GM18951 (cell line): ENCODE data around the gene DLGAP3.

Experiments
- POLR2A ChIP-seq: IDR thresholded peaks from 4 replicates; pipeline ENCODE4 v1.6.1; 2011; ENCODE audit warnings: mild to moderate bottlenecking; ENCODE audit not compliant: insufficient read length, insufficient read depth; ENCODE audit errors: extremely low read depth
- in situ Hi-C: fragments of 300-500 bp; cut with MboI; formaldehyde crosslinking; loops from one replicate; pipeline ENCODE4 v1.12.0; 2022; ENCODE audit warnings: low sequenced_read_pairs, mixed read lengths, inconsistent platforms; ENCODE audit not compliant: unreplicated experiment

DLGAP3 gene

DNA sequence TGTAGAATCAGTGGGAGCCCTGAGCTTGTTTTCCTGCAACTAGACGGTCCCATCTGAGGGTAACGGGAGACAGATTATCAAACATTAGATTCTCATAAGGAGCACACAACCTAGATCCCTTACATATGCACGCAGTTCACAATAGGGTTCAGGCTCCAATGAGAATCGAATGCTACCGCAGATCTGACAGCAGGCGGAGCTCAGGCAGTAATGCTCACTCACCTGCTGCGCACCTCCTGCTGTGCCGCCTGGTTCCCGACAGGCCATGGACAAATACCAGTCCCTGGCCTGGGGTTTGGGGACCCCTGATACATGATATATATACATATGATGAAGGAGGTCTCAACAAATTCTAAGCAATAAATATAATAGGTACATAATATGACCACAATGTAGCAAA is 50.2 kb downstream of the DLGAP3 start:
- TF ChIP-seq POLR2A = no peak
- in situ Hi-C loops = no loop called here

DNA sequence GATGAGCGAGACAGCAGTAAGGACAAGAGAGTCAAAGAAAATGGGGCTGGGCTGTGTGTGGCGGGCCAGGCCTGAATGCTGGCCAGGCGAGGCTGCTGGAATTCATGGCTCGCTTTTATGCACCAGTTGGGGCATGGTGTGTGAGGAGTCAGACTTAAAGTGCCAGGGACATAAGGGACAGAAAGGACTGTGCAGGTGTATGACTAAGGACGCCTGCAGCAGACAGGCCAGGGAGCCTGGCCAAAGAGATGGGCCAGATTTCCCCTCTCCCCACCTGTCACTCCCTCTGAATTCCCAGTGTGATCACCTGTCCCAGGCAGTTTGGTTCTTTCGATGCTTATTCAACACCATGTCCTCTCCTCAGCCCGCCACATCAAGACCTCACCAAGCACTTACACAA is 53.0 kb downstream of the DLGAP3 start:
- no peak for TF ChIP-seq POLR2A
- in situ Hi-C loops = no loop called here

DNA sequence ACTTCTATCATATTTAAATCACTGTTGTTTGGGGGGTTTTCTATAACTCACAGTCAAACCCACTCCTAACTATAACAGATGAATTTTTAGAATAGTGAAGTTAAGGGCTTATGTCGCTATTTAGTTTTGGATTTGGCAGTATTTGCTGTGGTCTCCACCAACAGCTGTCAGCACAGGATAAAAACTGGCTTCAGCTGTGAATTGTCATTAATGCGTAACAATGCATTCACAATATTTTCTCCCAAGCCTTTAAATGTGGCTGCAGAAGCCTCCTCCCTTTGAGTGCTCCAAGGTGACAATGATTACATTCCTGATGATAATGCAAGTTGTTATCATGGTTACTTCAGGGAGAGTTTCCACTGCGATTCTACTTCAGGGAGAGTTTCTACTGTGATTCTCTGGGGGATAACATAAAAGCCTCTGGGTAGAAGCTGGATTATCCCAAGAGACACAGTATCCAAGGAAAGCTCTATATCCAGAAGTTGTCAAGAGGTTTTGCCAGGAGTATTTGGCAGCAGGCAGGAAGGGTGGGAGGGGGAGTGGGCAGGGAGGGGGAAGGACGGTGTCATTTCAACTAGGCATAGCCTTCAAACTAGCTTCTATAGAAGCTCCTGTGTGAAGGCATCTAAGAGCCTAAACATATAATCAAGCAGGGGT is 55.0 kb downstream of the DLGAP3 start:
- in situ Hi-C loops = no loop called here
- TF ChIP-seq POLR2A = no peak

DNA sequence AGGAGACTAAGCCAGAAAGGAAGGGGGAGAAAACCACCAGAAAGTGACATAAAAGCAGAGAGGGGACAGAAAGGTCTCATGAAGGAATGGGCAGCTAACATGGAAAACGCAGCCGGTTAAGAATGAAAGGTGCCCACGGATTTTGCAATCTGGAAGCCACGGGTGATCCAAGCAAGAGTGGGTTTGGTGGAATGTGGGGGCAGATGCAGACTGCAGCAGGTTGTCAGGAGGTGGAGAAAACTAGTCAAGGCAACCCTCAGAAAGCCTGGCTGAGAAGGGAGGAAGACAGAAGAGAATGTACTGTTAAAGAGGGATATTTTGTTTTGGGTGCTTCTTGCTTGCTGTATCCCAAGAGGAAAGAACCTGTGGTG is 57.3 kb downstream of the DLGAP3 start:
- in situ Hi-C loops = no loop called here
- no peak for TF ChIP-seq POLR2A

DNA sequence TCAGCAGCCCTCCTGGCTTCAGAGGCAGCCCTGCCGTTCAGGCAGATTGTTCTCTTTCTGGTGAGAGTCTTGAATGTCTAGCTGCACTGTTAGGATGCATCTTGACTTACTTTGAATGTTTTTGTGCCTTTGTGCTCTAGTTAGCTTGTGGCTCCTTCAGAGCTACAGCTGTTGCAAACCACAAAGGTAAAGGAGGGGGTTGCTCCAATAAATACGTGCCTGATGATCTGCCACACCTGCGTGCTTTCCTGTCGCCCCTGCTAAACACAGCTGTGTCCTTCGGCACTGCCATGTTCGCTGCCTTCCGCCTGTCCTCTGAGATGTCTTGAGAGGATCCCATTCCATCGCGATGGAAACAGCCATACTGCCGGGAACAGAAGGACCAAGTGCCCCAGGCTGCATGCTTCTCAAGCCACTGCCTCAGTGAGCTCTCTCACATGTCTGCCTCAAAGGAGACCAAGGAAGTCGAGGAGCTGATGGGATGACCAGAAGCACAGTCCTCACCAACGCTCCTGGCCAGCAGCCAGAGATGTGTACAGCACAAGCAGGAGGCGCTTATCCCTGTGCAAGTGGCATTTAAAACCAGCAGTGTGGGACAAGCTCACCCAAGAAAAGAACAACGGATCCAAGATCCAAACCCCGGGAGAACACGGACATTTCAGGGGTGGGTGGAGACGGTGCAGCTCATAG is 57.9 kb downstream of the DLGAP3 start:
- no peak for TF ChIP-seq POLR2A

DNA sequence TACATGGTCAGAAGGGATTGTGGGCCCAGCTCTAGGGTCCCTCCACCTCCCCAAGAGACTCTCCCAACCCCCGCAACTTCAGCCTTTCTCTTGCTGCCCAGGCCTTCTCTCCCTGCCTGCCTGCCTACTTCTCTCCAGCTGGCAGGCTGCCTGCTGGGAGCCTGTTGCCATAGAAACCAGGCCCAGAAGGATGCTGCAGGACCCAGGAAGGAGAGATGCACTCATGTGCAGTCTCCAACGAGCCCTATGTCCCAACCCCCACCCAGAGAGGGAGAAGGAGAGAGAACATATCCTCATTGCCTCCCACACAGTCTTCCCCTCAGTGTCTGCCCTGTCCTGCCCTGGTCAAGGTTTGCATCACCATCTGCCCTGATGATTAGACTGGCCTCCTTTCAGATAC is 59.1 kb downstream of the DLGAP3 start:
- TF ChIP-seq POLR2A = no peak
- in situ Hi-C loops = no loop called here

More for the DNA sequence above, 57.9 kb downstream of the DLGAP3 start:
- in situ Hi-C loops = no loop called here

DNA sequence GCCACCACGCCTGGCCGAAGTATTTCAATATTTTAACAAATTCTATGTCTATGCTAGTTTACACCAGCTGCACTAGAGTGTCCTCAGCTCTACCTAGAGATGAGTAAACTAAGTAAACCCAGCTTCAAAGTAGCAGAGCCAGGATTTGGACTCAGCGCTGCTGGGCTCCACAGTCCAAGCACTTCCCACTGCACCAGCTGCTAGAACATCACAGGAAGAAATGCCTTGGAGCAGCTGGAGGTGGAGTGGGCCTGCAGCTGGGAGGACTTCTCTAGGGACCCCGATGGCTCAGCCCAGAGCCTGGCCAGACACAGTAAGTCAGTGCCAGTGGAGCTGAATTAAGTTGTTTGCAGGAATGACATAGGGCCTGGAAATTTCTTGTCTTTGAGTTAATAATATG is 59.7 kb downstream of the DLGAP3 start:
- in situ Hi-C loops = no loop called here
- no peak for TF ChIP-seq POLR2A

DNA sequence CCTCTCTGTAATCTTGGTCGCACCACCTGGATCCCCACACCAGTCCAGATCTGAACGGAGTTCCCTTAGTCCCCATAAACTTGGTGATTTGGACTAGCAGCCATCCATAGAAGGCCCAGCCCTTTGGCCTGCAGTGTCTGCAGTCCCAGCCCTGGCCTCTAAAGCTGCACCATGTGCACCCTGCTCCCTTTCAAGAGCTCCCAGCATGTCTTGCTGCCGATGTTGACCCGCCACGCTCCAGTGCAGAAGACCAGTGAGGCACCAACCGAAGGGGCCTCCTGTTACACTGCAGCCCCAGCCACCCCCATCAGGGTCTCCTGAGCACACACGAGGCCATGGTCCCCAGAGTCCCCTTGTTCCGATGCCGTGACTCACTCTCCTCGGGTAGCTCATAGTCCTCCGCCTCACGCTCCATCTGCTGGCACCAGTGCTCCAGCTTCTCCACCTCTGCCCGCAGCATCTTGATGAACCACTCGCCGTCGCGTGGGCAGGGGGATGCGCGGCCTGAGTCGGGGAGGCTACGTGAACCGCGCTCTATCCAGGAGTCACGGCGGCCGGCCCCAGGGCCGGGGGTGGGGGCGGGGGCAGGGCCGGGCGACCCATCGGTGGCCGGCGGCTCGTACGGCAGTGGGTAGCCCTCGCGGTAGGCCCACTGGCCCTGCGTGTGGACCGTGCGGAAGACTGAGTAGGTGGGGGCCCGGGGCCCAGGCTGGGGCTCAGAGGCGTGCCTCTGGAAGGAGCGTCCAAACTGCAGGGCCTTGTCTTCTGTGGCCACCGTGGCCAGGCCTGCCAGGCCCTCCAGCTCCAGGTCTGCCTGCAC is 61.0 kb downstream of the DLGAP3 start:
- in situ Hi-C loops = no loop called here
- no peak for TF ChIP-seq POLR2A

DNA sequence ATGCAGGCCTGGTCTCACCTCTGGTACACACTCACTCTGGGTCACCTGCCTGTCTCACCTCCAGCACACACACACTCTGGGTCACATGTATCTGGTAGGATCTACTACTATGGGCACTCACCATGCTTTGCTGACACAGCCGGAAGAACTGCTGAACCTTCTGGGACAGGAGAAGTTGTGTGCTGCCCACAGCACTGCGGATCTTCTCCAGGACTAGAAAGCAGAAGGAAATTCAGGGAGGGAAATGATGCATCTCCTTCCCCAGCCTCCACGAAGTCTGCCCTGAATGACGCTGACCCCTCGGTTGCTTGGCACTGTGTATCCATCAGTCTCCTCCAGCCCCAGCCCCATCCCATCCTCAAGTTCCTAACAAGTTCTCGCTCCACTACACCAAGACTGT is 62.0 kb downstream of the DLGAP3 start:
- no peak for TF ChIP-seq POLR2A
- in situ Hi-C loops = no loop called here

DNA sequence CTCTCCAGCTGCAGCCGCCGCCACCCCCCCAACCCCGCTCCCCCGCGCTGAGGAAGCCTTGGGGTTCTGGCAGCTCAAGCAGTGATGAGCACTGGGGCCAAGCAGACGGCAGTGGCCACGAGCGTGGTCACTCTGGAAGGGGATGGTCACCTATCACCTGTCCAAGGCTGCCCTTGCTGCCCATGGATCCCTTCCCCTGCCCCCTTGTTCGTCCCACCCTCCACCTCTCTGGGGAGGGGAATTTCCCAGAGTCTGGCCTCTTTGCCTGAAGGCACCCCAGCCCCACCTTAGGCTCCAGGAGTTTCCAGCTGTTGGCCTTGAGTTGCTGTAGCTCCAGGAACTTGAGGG is 62.7 kb downstream of the DLGAP3 start:
- in situ Hi-C loops = no loop called here
- no peak for TF ChIP-seq POLR2A

DNA sequence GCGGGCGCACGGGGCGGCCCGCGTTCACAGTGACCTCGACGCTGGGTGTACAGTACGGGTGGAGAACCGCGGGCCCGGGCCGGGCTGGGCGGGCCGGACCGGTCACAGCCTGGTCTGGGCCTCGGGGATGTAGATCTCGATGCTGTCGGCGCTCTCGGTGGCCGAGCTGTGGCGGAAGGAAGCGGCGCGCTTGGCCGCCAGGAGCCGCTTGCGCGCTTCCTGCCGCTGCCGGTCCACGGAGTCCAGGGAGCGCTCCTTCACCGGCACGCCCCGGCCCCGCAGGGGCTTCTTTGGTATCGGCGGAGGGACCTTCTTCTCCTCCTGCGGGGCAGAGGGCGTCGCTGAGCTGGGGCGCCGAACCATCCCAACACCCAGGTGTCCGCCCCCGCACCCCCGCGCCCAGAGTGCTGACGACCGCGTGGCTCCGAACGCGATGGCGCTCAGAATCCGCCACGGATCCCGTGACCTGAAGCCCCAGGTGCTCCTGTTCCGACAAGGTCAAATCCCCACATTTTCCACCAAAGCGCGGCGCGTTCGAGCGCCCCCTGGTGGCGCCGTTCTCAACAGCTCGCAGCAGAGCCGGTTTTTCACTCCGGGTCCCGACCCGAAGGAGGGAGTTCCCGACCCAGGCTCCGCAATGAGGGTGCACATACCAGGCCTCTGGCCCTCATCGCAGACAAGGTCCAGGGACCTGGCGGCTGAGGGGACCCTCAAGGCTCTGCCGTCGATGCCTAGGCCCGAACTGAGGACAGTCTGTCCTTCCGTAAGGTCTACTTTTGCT is 63.3 kb downstream of the DLGAP3 start:
- in situ Hi-C loops = no loop called here
- peak; percentile 67 for TF ChIP-seq POLR2A

DNA sequence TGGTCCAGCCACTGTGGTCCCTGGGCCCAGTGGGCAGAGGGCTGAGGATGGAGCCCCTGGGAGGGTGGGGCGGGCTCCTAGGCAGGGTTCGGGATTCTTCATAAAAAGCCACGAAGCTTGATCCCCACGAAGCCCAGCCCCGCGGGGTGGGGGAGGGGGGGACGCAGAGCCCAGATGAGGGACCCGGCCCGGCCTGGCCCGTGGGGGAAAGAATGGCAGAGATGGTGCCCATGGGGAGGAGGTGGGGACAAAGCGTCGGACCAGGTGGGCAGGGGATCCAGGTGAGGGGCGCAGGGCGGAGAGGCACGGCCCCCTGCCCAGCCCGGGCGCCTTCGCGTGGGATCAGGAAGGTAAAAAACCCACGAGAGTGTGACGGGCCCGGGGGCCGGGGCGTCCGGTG is 63.9 kb downstream of the DLGAP3 start:
- TF ChIP-seq POLR2A = no peak
- in situ Hi-C loops = no loop called here

DNA sequence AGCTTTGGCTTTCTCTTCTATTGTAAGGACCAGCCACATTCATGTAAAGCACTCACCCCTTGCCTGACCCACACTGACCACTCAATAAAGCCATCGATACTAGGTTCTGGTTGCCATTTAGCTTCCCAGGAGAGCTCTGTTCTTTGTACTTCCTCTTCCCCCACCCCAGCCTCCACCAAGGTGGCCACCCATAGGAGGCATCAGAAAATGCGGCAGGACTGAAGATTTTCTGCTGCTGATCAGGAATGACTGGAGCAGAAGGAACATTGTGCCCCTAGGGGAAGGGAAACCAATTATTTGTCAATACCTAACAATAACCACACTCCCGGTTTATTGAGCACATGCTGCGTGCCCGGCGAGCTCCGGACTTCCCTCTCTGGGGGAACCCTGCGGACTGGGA is 64.7 kb downstream of the DLGAP3 start:
- in situ Hi-C loops = no loop called here
- no peak for TF ChIP-seq POLR2A
